Measurements from ENCODE around the gene GPR183.

Gene GPR183, protein sequence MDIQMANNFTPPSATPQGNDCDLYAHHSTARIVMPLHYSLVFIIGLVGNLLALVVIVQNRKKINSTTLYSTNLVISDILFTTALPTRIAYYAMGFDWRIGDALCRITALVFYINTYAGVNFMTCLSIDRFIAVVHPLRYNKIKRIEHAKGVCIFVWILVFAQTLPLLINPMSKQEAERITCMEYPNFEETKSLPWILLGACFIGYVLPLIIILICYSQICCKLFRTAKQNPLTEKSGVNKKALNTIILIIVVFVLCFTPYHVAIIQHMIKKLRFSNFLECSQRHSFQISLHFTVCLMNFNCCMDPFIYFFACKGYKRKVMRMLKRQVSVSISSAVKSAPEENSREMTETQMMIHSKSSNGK

DNA sequence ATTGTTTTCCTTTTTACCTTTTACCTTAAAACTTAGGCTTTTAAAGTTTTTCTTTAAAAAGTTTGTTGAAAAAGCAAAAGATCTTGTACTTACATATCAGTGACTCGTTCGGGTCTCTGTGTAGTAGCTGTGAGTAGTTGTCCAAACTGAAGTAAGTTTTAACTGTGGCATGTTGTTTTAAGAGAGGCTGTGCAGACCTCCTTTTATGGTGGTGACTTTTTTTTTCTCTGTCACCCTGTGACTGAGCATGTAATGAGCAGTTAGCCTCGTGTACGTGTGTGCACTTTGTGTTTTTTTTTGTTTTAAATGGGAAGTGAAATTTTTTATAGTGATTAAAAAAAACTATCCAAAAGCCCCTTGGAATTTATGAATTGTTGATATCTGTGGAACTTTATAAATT, at the start of gene GPR183:
TSS of gene GPR183 (minus strand) at position 153 of the 400 bp plus-strand sequence. CDS start 11,254 bp downstream, outside the sequence.
- DNase-seq (ENCODE audit: low read depth), result no peak

DNA sequence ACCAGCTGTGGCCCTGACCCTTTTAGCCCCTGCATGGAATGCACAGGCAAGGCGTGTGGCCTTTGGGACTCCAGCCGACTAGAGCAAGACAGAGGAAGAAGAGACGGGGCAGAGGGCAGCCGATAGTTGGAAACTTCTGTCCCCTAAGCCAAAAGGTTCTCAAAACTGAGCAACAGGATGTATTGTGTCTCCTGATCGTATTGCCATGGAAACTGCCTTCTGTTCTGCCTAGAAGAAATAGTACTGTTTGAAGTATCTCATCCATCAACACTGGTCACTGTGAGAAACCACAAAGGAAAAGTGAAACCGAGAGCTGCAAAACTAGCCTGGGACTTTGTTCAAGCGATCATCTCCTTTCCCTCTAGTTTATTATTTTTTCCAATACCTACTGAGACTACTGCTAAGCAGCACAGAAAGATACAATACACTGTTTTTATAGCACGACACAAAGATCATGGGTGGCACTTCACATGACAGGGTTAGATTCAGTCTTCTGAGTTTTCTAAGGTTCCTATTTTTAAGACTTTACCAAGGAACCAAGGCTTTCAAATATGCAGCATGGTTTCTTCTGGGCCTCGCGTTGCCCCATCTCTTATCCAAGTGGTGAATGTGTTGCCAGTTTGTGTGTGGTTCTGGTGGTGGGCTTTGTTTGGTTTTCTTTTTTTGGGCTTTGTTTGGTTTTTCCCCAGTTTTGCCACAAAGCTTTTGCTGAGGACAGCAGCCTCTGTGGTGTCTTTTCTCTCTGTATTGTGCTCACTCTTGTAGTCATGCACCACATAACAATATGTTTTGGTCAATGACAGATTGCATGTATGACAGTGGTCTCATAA, 49.3 kb upstream of the GPR183 start:
- DNase-seq (ENCODE audit: low read depth), result no peak

DNA sequence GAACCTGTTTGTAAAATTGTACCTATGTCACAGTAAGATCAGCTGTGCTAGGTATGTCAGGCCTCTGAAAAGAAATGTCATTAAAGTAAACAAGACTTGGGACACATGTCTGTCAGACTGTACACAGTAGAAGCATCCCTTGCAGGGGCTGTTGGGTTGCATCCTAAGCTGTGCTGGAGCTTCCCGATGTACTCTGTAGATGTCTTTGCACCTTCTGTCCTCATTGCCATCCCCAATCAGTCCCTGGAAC, 48.7 kb upstream of the GPR183 start:
- DNase-seq (ENCODE audit: low read depth), result no peak

DNA sequence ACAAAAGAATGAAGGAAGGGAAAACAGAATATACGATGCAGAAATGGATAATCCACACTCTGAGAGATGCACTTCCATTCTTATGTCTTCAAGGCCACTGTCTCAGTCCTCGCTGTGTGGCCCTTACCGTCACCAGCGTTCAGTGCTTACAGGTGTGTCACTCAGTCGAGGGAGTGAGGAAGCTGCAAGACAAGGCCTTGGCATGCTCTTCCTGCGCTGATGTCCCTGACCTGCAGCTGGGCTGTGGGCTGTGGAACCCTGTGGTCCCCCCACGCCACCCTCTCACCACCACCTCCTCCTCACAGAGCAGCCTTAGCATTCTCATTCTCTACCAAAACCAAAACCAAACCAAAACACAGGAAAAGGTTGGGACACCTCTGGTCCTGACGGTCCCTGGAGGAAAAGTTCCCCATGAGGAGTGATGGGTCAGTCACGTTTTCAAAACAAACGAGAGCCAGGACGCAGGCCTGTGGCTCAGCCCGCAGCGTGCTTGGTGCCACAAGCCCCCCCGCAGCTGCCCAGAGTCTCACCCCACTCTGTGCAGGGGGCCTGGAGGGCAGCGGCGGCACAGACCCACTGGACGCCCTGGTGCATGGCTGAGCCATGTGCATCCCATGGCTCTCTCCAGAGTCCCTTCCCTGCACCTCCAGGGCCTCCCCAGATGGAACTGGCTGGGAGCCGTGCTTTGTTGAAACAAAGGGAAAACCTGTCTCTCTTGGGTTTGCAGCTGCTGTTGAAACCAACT, 48.2 kb upstream of the GPR183 start:
- DNase-seq (ENCODE audit: low read depth), result no peak

DNA sequence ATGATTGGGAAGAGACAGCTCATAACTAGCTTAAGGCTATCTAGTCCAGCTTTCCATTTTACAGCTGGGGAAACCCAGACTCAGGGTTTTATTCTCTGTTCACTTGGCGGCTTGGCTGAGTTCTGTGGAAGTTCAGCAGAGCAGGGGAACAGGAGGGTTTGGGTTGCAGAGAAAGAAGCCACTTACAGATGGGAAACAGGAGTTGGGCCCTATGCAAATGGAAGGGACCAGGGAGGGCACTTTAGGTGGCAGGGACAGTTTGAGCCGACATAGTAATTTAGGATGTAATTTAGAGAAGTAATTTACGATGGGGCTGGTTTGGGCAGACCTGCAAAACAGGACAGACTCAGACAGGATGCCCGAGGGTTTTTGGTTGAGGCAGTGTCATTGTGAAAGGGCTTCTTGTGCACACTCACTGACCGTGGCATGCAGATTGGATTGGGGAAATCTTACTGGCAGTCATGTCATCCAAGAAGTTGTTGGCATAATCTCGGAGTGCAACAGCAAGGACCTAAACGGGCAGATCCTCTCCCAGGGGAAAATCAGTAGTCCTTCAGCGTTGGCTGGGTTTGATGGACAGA, 47.3 kb upstream of the GPR183 start:
- no peak for DNase-seq (ENCODE audit: low read depth)

DNA sequence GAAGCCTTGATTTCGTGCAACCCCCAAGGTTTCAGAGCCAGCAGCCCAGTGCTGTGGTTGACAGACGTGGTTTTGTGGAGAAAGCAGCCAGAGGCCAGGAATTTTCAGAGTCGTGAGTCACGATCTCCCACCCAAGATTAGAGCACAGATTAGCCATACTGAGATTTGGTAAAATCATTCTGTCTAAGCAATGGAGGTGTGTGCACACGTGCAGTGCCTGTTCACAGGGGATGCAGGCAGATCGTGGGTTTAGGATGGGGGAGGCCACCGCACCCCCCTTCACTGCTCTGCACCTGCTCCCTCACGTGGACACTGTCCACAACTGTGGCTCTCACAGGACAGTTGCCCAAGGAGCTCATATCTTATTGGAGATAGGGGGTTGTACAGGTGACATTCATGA, 46.6 kb upstream of the GPR183 start:
- no peak for DNase-seq (ENCODE audit: low read depth)

GRCh38 chr13:99353246-99353600, 46.0 kb upstream of the GPR183 start:
- no peak for DNase-seq (ENCODE audit: low read depth)

GRCh38 chr13:99352351-99353245, 45.4 kb upstream of the GPR183 start:
- DNase-seq (ENCODE audit: low read depth), result no peak

GRCh38 chr13:99351772-99352171, 44.6 kb upstream of the GPR183 start:
- DNase-seq (ENCODE audit: low read depth), result no peak

- DNase-seq (ENCODE audit: low read depth), result no peak
These were observed 43.0 kb upstream of the GPR183 start for GRCh38 chr13:99350191-99350590.

- DNase-seq (ENCODE audit: low read depth), result no peak
These were observed 40.8 kb upstream of the GPR183 start for GRCh38 chr13:99347911-99348451.

DNA sequence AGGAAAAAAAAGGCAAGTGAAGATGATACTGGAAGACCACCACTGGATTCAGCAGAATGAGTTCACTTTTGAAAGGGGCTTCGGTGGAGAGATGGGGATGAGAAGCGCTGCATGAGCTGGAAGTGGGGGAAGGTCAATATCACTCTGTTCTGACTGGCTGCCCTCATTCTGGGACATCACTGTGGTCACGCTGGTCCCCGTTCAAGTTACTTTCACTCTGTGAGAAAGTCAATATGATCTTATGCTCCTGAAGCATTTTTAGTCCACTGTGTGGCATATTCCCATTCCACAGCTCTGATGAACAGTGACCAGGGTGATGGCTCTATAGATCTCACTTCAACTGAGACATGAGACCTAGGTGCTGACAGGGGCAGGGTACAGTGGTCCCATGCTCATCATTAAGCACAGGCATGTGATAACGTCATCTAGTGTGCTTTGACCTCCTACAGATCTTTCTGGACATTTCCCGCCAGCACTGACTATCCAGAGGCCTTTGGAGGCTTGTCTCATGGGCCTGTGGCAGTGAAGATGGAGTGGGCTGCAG, 40.2 kb upstream of the GPR183 start:
- no peak for DNase-seq (ENCODE audit: low read depth)

DNA sequence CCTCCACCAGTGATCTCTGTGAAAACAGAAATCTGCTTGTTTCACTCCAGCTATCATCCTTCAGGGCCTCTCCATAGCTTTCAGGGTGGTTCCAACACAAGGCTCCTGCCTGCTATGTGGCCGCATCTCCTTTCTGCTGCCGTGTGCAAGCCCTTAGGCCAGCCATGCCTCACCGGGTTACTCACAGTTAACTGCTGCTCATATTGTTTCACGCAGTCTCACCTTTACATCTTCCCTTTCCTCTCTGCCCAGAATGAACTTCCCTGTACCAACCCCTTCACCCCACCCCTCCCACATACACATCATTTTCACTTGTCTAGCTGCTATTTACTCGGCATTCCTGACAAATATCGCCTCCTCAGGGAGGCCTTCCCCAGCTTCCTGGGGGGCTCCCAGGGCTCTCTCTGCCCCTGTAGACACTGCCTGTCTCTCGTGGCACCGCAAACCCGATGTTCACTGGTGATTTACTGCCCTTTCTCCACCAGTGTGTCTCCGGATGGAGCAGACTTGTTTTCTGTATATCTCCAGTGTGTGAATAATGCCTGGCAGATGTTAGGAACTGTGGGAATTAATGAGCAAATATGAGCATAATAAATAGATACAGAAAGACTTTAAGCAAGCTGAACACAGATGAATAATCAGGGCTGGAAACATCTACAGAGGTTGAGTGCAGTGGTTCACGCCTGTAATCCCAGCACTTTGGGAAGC, 39.3 kb upstream of the GPR183 start:
- DNase-seq (ENCODE audit: low read depth), result no peak

DNA sequence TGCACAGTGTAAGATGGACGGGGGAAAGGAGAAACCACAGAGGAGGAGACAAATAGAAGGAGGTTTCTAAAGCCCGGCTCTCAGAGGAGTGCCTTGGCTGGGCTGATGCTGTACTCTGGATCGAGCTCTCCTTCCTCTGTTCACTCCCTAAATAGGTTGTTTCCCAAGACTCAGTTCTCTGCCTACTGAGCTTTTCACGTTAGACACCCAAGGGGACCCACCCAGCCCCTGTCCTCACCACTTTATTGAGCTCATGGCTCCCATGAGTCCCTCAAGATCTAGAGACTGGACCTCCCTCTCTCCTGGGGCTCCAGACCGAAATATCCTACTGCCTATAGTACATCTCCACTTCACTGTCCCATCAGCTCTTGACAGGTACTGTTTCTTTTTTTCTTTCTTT, 38.1 kb upstream of the GPR183 start:
- DNase-seq (ENCODE audit: low read depth), result no peak

DNA sequence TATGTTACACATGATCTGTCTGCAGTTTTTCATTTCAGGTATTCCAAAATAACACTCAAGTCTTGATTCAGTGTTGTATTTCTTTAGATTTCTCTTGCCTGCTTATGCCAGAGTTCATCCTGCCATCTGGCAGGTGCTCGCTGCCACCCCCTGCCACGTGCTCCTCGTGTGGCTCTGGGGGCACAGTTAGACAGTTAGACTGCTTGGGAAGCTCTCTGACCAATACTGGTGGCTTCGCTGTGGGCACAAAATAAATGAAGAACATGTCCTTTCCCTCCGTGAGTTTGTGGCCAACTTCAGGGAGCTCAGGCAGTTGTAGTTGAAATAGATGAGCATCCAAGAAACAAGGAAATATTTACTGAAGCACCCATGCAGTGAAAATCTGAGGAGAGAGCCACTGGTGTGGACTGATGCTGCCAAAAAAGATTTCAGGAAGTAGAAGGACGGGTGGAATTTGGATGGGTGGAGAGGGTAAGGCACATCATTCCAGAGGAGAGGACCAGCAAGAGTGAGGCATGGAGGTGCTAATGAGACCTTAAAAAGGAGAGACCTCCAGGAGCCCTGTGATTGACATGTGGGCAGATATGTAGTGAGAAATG, 37.5 kb upstream of the GPR183 start:
- no peak for DNase-seq (ENCODE audit: low read depth)

DNA sequence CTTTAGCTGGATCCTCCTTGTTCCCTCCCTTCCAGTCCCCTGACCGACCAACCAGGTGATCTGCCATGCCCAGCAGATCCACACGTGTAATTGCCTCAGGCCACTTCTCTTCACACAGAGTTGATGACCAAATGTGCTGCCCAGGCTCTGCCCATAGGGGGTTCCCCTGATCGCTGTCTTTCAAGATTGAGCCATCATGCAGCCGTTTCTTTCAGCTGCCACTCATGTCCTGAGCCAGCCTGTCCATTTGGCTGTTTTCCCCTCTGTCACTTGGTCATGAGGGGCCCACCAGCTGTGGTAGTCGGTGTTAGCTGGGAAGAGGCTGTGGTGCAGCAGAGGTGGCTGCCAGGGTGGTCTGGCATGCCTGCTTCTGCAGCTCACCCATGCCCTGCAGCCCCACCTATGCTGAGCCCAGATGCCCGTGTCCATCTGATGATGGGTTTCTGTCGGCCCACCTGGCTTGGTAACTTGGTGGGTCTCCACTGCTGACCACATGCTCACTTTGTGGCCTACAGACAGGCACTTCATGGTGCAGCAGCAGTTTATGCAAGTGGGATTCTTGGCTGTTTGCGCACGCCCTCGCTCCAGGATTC, 35.6 kb upstream of the GPR183 start:
- DNase-seq (ENCODE audit: low read depth), result no peak

GRCh38 chr13:99341969-99342722, 34.9 kb upstream of the GPR183 start:
- DNase-seq (ENCODE audit: low read depth), result no peak

- DNase-seq (ENCODE audit: low read depth), result no peak
These were observed 33.4 kb upstream of the GPR183 start for GRCh38 chr13:99340638-99341037.

Data from stimulated activated CD8-positive, alpha-beta memory T cell treated with anti-CD3 and anti-CD28 coated beads, Interleukin-12 subunit alpha, Interleukin-12 subunit beta, amount 100 ng/mL, for 1 hour (primary cell).